Cardiac muscle cell (in vitro differentiated cells and primary cell): ENCODE results near the gene ZFAND4. TPM values are rescaled to one million over a fixed set of nuclear protein-coding genes. Genes with fewer than 3 reads are reported as not detected.

ENCODE experiments used
- DNase-seq, 2 donors: peaks; one replicate each; pipeline versions ENCODE4 v3.0.0 to v3.0.0-alpha.2; 2010 to 2017; ENCODE audit warnings: low read depth in 1 of 2, low spot score in 1 of 2
- H3K27ac ChIP-seq: fragments of 200-600 bp; sonication (generic); 2 replicates; pipeline ENCODE4 v1.5.1; 2016
- H3K27me3 ChIP-seq: fragments of 200-600 bp; sonication (generic); 2 replicates; pipeline ENCODE4 v1.6.0; 2016; ENCODE audit warnings: control low read depth
- H3K36me3 ChIP-seq: fragments of 200-600 bp; sonication (generic); 2 replicates; pipeline ENCODE4 v1.5.1; 2016; ENCODE audit warnings: control low read depth
- H3K4me1 ChIP-seq: fragments of 200-600 bp; sonication (generic); 2 replicates; pipeline ENCODE4 v1.8.1; 2017; ENCODE audit warnings: low read depth, mild to moderate bottlenecking, mixed run types
- H3K4me3 ChIP-seq: fragments of 200-600 bp; sonication (generic); 2 replicates; pipeline ENCODE4 v1.5.1; 2016; ENCODE audit warnings: mild to moderate bottlenecking
- H3K9me3 ChIP-seq: fragments of 200-600 bp; sonication (generic); 2 replicates; pipeline ENCODE4 v1.5.1; 2017; ENCODE audit warnings: low read depth, mild to moderate bottlenecking, control low read depth
- CTCF ChIP-seq: IDR thresholded peaks from 2 replicates; pipeline ENCODE4 v1.5.1; 2012; ENCODE audit warnings: low read depth, mild to moderate bottlenecking, low read length
- polyA plus RNA-seq: library from polyadenylated mRNA; unstranded; fragments of >200 nt; fragmentation: Nextera tagmentation; extraction: Ambion mirVana; gene quantifications from 2 replicates; pipeline ENCODE4 v1.2.1, GENCODE V29; 2016
- total RNA-seq: library from RNA; depleted of rRNA; stranded (reverse); fragments of >200 nt; gene quantifications from 2 replicates; pipeline ENCODE4 v1.2.3, GENCODE V29; 2016

Gene ZFAND4
- total and polyA plus RNA-seq, 2 experiments from 2014 or later, result 9.6 to 21.0 TPM

DNA sequence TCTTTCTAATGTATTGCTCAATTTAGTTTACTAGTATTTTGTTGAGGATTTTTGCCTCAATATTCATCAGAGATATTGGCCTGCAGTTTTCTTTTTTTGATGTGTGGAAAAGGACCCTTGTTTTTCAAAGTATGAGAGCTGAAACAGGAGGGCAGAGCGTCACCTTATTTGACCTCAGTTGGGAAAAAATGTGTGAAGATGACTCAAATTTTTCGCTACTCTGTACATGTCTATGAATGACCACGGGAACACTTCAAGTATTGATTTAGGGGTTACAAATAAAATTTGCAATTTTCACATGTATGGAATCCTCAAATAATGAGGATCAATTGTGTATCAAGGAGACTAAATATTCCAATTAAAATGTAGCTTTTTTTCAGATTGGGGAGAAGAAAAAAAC, 103.1 kb downstream of the ZFAND4 start:
- DNase-seq, result no peak
- Histone ChIP-seq H3K27ac (no peak overlapping the region), H3K36me3 (no peaks in the 10 kb centered on the region), H3K4me3 (no peak overlapping the region), H3K4me1 (no peaks in the 10 kb centered on the region), H3K9me3 (no peaks in the 10 kb centered on the region), H3K27me3 (no peaks in the 10 kb centered on the region)
- TF ChIP-seq CTCF, result no peak

GRCh38 chr10:45566415-45566814, 106.2 kb downstream of the ZFAND4 start:
- Histone ChIP-seq H3K27ac (no peak overlapping the region), H3K9me3 (no peaks in the 10 kb centered on the region), H3K36me3 (no peaks in the 10 kb centered on the region), H3K4me3 (no peak overlapping the region), H3K4me1 (no peaks in the 10 kb centered on the region), H3K27me3 (no peaks in the 10 kb centered on the region)
- DNase-seq, result no peak
- TF ChIP-seq CTCF, result no peak

Other genes starting within 250 kb of the ZFAND4 start
- 22.5 and 27.7 TPM in 2 replicates for gene WASHC2C, start 54.5 kb upstream of the ZFAND4 start, total RNA-seq
- 17.9 and 22.9 TPM in 2 replicates for gene WASHC2C, start 54.5 kb upstream of the ZFAND4 start, polyA plus RNA-seq
- gene AGAP4, start 174.7 kb upstream of the ZFAND4 start, total RNA-seq, result 21.8 and 22.3 TPM in 2 replicates
- 13.6 and 17.2 TPM in 2 replicates for gene AGAP4, start 174.7 kb upstream of the ZFAND4 start, polyA plus RNA-seq